Endothelial cell (in vitro differentiated cells): Measurements from ENCODE around the gene PCDHGA9. TPM values are rescaled to one million over a fixed set of nuclear protein-coding genes. Genes with fewer than 3 reads are reported as not detected.

Experiments
- DNase-seq: peaks from one replicate; pipeline ENCODE4 v3.0.0; 2021; ENCODE audit warnings: low spot score
- H3K27ac Mint-ChIP-seq: one replicate; pipeline ENCODE4 v1.8.0; 2021; ENCODE audit warnings: mixed read lengths, inconsistent platforms; ENCODE audit not compliant: unreplicated experiment
- H3K27me3 Mint-ChIP-seq: one replicate; pipeline ENCODE4 v1.8.0; 2021; ENCODE audit warnings: mild to moderate bottlenecking, moderate library complexity, mixed read lengths, inconsistent platforms; ENCODE audit not compliant: unreplicated experiment
- H3K36me3 Mint-ChIP-seq: one replicate; pipeline ENCODE4 v1.8.0; 2021; ENCODE audit warnings: mild to moderate bottlenecking, low read depth, mixed read lengths, inconsistent platforms; ENCODE audit not compliant: unreplicated experiment
- H3K4me1 Mint-ChIP-seq: one replicate; pipeline ENCODE4 v1.8.0; 2021; ENCODE audit warnings: mild to moderate bottlenecking, mixed read lengths, inconsistent platforms; ENCODE audit not compliant: unreplicated experiment
- H3K4me3 Mint-ChIP-seq: one replicate; pipeline ENCODE4 v1.8.0; 2021; ENCODE audit warnings: mild to moderate bottlenecking, mixed read lengths, inconsistent platforms; ENCODE audit not compliant: unreplicated experiment
- H3K9me3 Mint-ChIP-seq: one replicate; pipeline ENCODE4 v1.8.0; 2021; ENCODE audit warnings: mixed read lengths, inconsistent platforms; ENCODE audit not compliant: unreplicated experiment
- total RNA-seq: library from RNA; stranded (reverse); fragmentation: NEBNext Ultra II Directional; extraction: Animal tissue kit (Norgen Biotek cat#: 25700); gene quantifications from one replicate; pipeline ENCODE4 v1.2.1, GENCODE V29; 2021; ENCODE audit not compliant: unreplicated experiment
- TF ChIP-seq, protein P1 (sequence below): fragments of 200-600 bp; sonication (generic); IDR thresholded peaks from one replicate; pipeline ENCODE4 v1.5.0; 2021; ENCODE audit warnings: antibody characterized with exemption; ENCODE audit not compliant: unreplicated experiment

Gene PCDHGA9
- total RNA-seq, 1 donor from 2014 or later, result 3.1 TPM

DNA sequence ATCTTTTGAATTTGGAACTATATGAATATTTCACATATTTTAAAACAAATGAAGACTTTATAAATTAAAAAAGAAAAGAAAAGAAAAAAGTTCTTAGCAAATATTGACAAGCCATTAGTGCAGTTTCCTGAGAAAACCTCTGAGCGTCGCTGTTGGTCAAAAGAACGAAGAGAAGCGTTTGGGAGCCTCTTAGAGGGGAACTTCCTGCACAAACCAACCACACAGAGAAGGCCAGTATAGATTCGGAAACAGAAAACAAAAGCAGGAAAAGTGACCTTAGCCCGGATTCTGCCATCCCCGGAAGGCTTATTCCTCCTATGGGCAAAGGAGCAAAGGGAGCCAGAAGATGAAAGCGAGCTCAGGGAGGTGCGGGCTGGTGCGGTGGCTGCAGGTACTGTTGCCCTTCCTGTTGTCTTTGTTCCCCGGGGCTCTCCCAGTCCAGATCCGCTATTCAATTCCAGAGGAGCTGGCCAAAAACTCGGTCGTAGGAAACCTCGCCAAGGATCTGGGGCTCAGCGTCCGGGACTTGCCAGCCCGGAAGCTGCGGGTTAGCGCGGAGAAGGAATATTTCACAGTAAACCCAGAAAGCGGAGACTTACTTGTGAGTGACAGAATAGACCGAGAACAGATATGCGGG, 42.7 kb upstream of the PCDHGA9 start, which contains the start of gene PCDHGB2:
TSS of gene PCDHGB2 (plus strand) at position 205 of the 637 bp plus-strand sequence. CDS start at position 347, 142 bp downstream.
- DNase-seq, result peak; percentile 26
- TF ChIP-seq, protein P1, sequence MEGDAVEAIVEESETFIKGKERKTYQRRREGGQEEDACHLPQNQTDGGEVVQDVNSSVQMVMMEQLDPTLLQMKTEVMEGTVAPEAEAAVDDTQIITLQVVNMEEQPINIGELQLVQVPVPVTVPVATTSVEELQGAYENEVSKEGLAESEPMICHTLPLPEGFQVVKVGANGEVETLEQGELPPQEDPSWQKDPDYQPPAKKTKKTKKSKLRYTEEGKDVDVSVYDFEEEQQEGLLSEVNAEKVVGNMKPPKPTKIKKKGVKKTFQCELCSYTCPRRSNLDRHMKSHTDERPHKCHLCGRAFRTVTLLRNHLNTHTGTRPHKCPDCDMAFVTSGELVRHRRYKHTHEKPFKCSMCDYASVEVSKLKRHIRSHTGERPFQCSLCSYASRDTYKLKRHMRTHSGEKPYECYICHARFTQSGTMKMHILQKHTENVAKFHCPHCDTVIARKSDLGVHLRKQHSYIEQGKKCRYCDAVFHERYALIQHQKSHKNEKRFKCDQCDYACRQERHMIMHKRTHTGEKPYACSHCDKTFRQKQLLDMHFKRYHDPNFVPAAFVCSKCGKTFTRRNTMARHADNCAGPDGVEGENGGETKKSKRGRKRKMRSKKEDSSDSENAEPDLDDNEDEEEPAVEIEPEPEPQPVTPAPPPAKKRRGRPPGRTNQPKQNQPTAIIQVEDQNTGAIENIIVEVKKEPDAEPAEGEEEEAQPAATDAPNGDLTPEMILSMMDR, result peak; percentile 63
- Mint-ChIP-seq H3K27ac (peak within 1 kb of the TSS; percentile 95), H3K36me3 (peaks cover 67% of the 10 kb centered on the region), H3K4me1 (peaks cover 23% of the 10 kb centered on the region), H3K27me3 (peaks cover 15% of the 10 kb centered on the region), H3K4me3 (peak within 1 kb of the TSS; percentile 70), H3K9me3 (peaks cover 44% of the 10 kb centered on the region)

- Mint-ChIP-seq H3K9me3 (peaks cover 51% of the 10 kb centered on the region), H3K27ac (peak overlapping the region; percentile 67)
- TF ChIP-seq, protein P1, result no peak
These were observed 41.9 kb upstream of the PCDHGA9 start for GRCh38 chr5:141360685-141361084.

GRCh38 chr5:141362719-141363118, 39.9 kb upstream of the PCDHGA9 start:
- peaks cover 44% of the 10 kb centered on the region for H3K9me3 Mint-ChIP-seq
- peaks cover 62% of the 10 kb centered on the region for H3K36me3 Mint-ChIP-seq
- no peak overlapping the region for H3K27ac Mint-ChIP-seq
- peaks cover 23% of the 10 kb centered on the region for H3K4me1 Mint-ChIP-seq
- DNase-seq, result no peak
- TF ChIP-seq, protein P1, result no peak
- H3K27me3 Mint-ChIP-seq, result peaks cover 14% of the 10 kb centered on the region
- peak overlapping the region; percentile 68 for H3K4me3 Mint-ChIP-seq

More at GRCh38 chr5:141360685-141361084, 41.9 kb upstream of the PCDHGA9 start:
- H3K4me3 Mint-ChIP-seq, result peak overlapping the region; percentile 70
- peaks cover 68% of the 10 kb centered on the region for H3K36me3 Mint-ChIP-seq
- peaks cover 23% of the 10 kb centered on the region for H3K4me1 Mint-ChIP-seq
- H3K27me3 Mint-ChIP-seq, result peaks cover 18% of the 10 kb centered on the region
- DNase-seq, result no peak

GRCh38 chr5:141363952-141364660, 38.5 kb upstream of the PCDHGA9 start, which contains the start of gene PCDHGA5:
Gene PCDHGA5, plus strand, starts transcription at chr5:141364162. Its CDS starts 169 bp downstream, at chr5:141364331.
- Mint-ChIP-seq H3K27ac (no peak within 1 kb of the TSS), H3K9me3 (peaks cover 44% of the 10 kb centered on the region), H3K4me1 (peaks cover 18% of the 10 kb centered on the region), H3K36me3 (peaks cover 62% of the 10 kb centered on the region), H3K27me3 (peaks cover 14% of the 10 kb centered on the region), H3K4me3 (peak within 1 kb of the TSS; percentile 21)
- TF ChIP-seq, protein P1, result no peak
- no peak for DNase-seq
